ENCODE data around the gene PCBP3. TPM values are rescaled to one million over a fixed set of nuclear protein-coding genes. Genes with fewer than 3 reads are reported as not detected.

Gene PCBP3
- total RNA-seq, 1 experiment from 2014 or later: not detected

- DNase-seq: no peak
- Histone ChIP-seq H3K4me2 (no peak overlapping the region), H2AFZ (no peak overlapping the region), H3K9me2 (ENCODE audit: insufficient read depth) (no peaks in the 10 kb centered on the region), H3K36me3 (ENCODE audit: low read depth) (no peaks in the 10 kb centered on the region), H3K79me2 (ENCODE audit: low read depth) (no peaks in the 10 kb centered on the region), H3K27me3 (ENCODE audit: insufficient read depth, low read depth) (no peaks in the 10 kb centered on the region; the same call in 1 of the 2 replicates), H4K20me1 (ENCODE audit: insufficient read depth) (no peaks in the 10 kb centered on the region), H3K4me1 (replicated peaks; ENCODE audit: insufficient read depth) (no peaks in the 10 kb centered on the region), H3F3A (ENCODE audit: insufficient read depth, low read depth) (no peaks in the 10 kb centered on the region), H3K9me3 (ENCODE audit: insufficient read depth, low read depth) (no peaks in the 10 kb centered on the region), H3K27ac (no peak overlapping the region), H3K4me3 (no peak overlapping the region)
- ChIA-PET CTCF (no interaction called here), POLR2A (ENCODE audit: unreplicated experiment) (no interaction called here)
- no TSS peak for BruUV-seq (replicated peaks)
- intact Hi-C loops (cut with micrococcal nuclease; ENCODE audit: unreplicated experiment): no loop called here
- TF ChIP-seq, protein P1, sequence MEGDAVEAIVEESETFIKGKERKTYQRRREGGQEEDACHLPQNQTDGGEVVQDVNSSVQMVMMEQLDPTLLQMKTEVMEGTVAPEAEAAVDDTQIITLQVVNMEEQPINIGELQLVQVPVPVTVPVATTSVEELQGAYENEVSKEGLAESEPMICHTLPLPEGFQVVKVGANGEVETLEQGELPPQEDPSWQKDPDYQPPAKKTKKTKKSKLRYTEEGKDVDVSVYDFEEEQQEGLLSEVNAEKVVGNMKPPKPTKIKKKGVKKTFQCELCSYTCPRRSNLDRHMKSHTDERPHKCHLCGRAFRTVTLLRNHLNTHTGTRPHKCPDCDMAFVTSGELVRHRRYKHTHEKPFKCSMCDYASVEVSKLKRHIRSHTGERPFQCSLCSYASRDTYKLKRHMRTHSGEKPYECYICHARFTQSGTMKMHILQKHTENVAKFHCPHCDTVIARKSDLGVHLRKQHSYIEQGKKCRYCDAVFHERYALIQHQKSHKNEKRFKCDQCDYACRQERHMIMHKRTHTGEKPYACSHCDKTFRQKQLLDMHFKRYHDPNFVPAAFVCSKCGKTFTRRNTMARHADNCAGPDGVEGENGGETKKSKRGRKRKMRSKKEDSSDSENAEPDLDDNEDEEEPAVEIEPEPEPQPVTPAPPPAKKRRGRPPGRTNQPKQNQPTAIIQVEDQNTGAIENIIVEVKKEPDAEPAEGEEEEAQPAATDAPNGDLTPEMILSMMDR (conservative IDR thresholded peaks at IDR 0.05): no peak
- no peak for TF ChIP-seq EZH2 (IDR thresholded peaks at IDR 0.05; ENCODE audit: low read depth)
Measured at GRCh38 chr21:45860493-45861155, 217.1 kb downstream of the PCBP3 start.

GRCh38 chr21:45861156-45861870 is 217.8 kb downstream of the PCBP3 start:
- no peaks in the 10 kb centered on the region for H3K9me3 ChIP-seq (ENCODE audit: insufficient read depth, low read depth)
- no peak overlapping the region for H3K4me3 ChIP-seq
- POLR2A ChIA-PET (ENCODE audit: unreplicated experiment): no interaction called here
- TF ChIP-seq EZH2 (IDR thresholded peaks at IDR 0.05; ENCODE audit: low read depth): no peak
- TF ChIP-seq, protein P1 (conservative IDR thresholded peaks at IDR 0.05): no peak
- H3K4me1 ChIP-seq (replicated peaks; ENCODE audit: insufficient read depth): no peaks in the 10 kb centered on the region
- H3K9me2 ChIP-seq (ENCODE audit: insufficient read depth): no peaks in the 10 kb centered on the region
- no peak overlapping the region for H3K4me2 ChIP-seq
- DNase-seq: no peak
- H2AFZ ChIP-seq: no peak overlapping the region
- H3K79me2 ChIP-seq (ENCODE audit: low read depth): no peaks in the 10 kb centered on the region
- CTCF ChIA-PET: no interaction called here
- H4K20me1 ChIP-seq (ENCODE audit: insufficient read depth): no peaks in the 10 kb centered on the region
- no peaks in the 10 kb centered on the region for H3F3A ChIP-seq (ENCODE audit: insufficient read depth, low read depth)
- H3K27ac ChIP-seq: no peak overlapping the region
- no peaks in the 10 kb centered on the region; the same call in 1 of the 2 replicates for H3K27me3 ChIP-seq (ENCODE audit: insufficient read depth, low read depth)
- H3K36me3 ChIP-seq (ENCODE audit: low read depth): no peaks in the 10 kb centered on the region
- intact Hi-C loops (cut with micrococcal nuclease; ENCODE audit: unreplicated experiment): no loop called here
- BruUV-seq (replicated peaks): no TSS peak

DNA sequence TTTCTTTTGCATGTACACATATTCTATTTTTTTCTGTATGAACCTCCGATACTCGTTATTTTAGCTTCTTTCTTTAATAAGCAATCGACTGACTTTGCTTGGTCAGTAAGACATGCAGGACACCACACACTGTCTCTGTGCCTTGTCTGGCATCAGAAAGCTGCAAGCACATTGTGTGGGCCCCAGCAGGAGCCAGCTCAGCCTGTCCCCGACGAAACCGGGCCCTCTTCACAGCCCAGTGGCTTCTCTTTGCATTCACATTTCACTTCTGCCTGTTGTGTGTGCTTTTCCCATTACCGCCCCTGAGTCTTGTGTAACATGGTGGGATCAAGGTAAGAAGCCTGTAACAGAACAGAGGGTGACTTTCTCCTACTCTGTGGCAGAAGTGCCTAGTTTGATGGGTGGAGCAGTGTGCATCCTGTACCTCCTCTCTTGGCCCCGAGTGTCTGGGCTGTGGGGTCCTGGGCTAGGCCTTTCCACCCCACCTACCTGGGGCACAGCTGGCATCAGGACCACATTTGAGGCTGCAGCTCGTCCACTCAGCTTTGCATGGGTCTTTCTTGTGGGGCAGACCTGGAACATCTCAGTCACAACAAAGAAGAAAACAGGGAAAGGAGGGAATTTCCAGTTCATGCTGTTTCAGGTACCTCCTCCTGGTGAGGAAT is 219.2 kb downstream of the PCBP3 start:
- no peak for DNase-seq
- no TSS peak for BruUV-seq (replicated peaks)

More for the DNA sequence above, 219.2 kb downstream of the PCBP3 start:
- POLR2A ChIA-PET (ENCODE audit: unreplicated experiment): no interaction called here
- Histone ChIP-seq H3K27ac (no peak overlapping the region), H3K9me3 (ENCODE audit: insufficient read depth, low read depth) (no peaks in the 10 kb centered on the region), H3K27me3 (ENCODE audit: insufficient read depth, low read depth) (0 out of 2 replicates have a peak, but pooled peaks cover 4% of the 10 kb centered on the region), H3K79me2 (ENCODE audit: low read depth) (no peaks in the 10 kb centered on the region), H4K20me1 (ENCODE audit: insufficient read depth) (no peaks in the 10 kb centered on the region), H3F3A (ENCODE audit: insufficient read depth, low read depth) (no peaks in the 10 kb centered on the region), H3K4me1 (replicated peaks; ENCODE audit: insufficient read depth) (no peaks in the 10 kb centered on the region), H3K4me2 (no peak overlapping the region), H3K4me3 (no peak overlapping the region), H3K36me3 (ENCODE audit: low read depth) (no peaks in the 10 kb centered on the region), H3K9me2 (ENCODE audit: insufficient read depth) (no peaks in the 10 kb centered on the region), H2AFZ (no peak overlapping the region)
- CTCF ChIA-PET: no interaction called here
- TF ChIP-seq, protein P1 (conservative IDR thresholded peaks at IDR 0.05): no peak
- no peak for TF ChIP-seq EZH2 (IDR thresholded peaks at IDR 0.05; ENCODE audit: low read depth)
- intact Hi-C loops (cut with micrococcal nuclease; ENCODE audit: unreplicated experiment): no loop called here
